IPS DF 6.9 (cell line): ENCODE results near the gene DDX21.
"Not testable (repeated sequence)": the region's sequence is repeated elsewhere in the genome, so short reads cannot be mapped to it uniquely, and the experiment has no call there.

Experiments
- DNase-seq: peaks from one replicate; pipeline ENCODE4 v3.0.0-alpha.2; 2013; ENCODE audit warnings: low read depth, low spot score
- H3K27ac ChIP-seq: one replicate; pipeline ENCODE4 v1.5.1; 2013; ENCODE audit warnings: low read length, control low read depth
- H3K27me3 ChIP-seq: 2 replicates; pipeline ENCODE4 v1.6.1; 2013; ENCODE audit warnings: mild to moderate bottlenecking, low read length; ENCODE audit not compliant: control insufficient read depth, insufficient read depth
- H3K36me3 ChIP-seq: 2 replicates; pipeline ENCODE4 v1.6.1; 2013; ENCODE audit warnings: low read length; ENCODE audit not compliant: control insufficient read depth, insufficient read depth
- H3K4me1 ChIP-seq: 2 replicates; pipeline ENCODE4 v1.6.1; 2013; ENCODE audit warnings: low read length; ENCODE audit not compliant: control insufficient read depth, insufficient read depth
- H3K4me3 ChIP-seq: 2 replicates; pipeline ENCODE4 v1.5.1; 2013; ENCODE audit warnings: mild to moderate bottlenecking, low read length
- H3K9me3 ChIP-seq: 2 replicates; pipeline ENCODE4 v1.6.1; 2013; ENCODE audit warnings: low read length, inconsistent platforms; ENCODE audit not compliant: control insufficient read depth, insufficient read depth
- WGBS: extraction: QIAGEN DNeasy Blood & Tissue Kit; methylation state at CpG from one replicate; pipeline ENCODE4 v1.1.7; 2013; ENCODE audit warnings: mixed read lengths, missing lambda C conversion rate; ENCODE audit not compliant: insufficient read length, insufficient coverage; 5-methylcytosine and 5-hydroxymethylcytosine counted together

DDX21 gene

DNA sequence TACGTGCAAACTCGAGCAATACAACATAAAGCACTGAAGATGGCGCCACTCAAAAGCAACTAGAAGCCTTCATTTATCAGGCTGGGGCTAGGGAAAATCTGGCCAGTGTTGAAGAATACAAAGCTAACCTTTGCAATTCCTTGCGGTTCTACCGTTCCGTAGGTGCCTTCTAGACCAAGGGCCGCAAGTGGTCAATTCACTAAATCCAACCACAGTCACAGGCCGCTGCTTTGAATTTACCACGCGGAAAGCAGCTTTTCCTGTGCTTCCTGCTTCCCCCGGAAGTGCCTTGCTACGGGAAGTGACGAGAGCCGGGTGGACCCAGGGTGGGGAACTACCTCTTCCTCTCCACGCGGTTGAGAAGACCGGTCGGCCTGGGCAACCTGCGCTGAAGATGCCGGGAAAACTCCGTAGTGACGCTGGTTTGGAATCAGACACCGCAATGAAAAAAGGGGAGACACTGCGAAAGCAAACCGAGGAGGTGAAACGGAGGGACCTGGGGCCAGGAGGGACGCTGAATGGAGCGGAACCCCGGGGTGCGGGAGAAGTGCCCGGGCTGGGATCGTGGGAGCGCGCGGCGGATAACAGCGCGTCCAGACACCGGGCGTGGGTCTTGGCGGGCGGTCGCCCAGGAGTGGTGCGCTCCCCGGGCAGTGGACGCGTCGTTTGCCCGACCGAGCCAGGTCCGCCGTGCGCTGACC, at the start of gene DDX21:
Gene DDX21, plus strand, starts transcription at position 339 of the 701 bp plus-strand sequence. Its CDS starts 56 bp downstream, at position 395.
- Histone ChIP-seq H3K4me1 (no peaks in the 10 kb centered on the region), H3K27ac (no peak within 1 kb of the TSS), H3K36me3 (no peaks in the 10 kb centered on the region; the same call in 1 of the 2 replicates), H3K4me3 (peak within 1 kb of the TSS; percentile 72), H3K27me3 (no peaks in the 10 kb centered on the region), H3K9me3 (no peaks in the 10 kb centered on the region)
- DNase-seq = peak; percentile 70
- WGBS = no CpG with 5 or more reads among the region's 53 CpGs

DNA sequence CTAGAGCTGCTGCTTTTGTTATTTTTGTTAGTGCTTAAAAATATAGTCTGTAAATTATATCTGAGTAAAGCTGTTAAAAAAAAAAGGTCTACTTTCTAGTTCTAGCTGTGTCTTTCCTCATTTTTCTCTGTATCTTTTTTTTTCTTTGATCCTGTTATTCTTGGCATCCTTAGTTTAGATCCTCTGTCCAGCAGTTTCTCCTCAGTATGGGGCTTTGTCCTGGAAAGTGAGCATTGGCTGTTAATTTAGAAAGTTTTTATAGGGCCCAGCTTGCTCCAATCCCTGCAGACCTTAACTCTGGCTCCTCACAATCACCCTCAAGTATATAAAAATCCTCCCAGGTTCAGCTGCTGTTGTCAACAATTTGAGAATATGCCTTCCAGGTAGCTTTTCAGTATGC, 31.4 kb upstream of the DDX21 start:
- no peaks in the 10 kb centered on the region for H3K9me3 ChIP-seq
- H3K36me3 ChIP-seq = peaks cover 3% of the 10 kb centered on the region
- no peaks in the 10 kb centered on the region for H3K4me1 ChIP-seq
- no peak for DNase-seq
- no peaks in the 10 kb centered on the region for H3K27me3 ChIP-seq
- H3K4me3 ChIP-seq = no peak overlapping the region
- no peak overlapping the region for H3K27ac ChIP-seq

DNA sequence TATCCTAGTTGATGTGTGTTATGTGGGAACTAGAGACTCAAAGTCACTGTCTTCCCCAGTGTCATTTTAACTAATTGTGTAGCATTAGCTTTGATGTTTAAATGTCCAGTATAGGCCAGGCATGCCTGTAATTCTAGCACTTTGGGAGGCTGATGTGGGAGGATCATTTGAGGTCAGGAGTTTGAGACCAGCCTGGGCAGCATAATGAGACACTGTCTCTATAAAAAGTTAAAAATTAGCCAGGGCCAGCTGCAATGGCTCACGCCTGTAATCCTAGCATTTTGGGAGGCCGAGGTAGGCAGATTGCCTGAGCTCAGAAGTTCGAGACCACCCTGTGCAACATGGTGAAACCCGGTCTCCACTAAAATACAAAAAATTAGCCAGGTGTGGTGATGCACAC, 30.5 kb upstream of the DDX21 start:
- Histone ChIP-seq H3K9me3 (no peaks in the 10 kb centered on the region), H3K36me3 (no peaks in the 10 kb centered on the region), H3K4me1 (no peaks in the 10 kb centered on the region), H3K4me3 (no peak overlapping the region), H3K27ac (no peak overlapping the region), H3K27me3 (no peaks in the 10 kb centered on the region)
- DNase-seq = no peak
- WGBS = no CpG with 5 or more reads among the region's 4 CpGs

DNA sequence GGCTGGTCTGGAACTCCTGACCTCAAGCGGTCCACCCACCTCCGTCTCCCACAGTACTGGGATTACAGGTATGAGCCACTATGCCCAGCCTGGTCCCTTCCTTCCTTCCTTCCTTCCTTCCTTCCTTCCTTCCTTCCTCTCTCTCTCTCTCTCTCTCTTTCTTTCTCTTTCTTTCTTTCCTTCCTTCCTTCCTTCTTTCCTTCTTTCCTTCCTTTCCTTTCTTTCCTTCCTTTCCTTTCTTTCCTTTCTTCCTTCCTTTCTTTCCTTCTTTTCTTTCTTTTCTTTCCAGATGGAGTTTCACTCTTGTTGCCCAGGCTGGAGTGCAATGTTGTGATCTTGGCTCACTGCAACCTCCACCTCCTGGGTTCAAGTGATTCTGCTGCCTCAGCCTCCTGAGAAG, 26.8 kb upstream of the DDX21 start:
- H3K27me3 ChIP-seq, H3K36me3 ChIP-seq, DNase-seq, H3K27ac ChIP-seq, H3K4me1 ChIP-seq, H3K4me3 ChIP-seq, H3K9me3 ChIP-seq: not testable (repeated sequence)
- WGBS = no CpG with 5 or more reads among the region's 2 CpGs

DNA sequence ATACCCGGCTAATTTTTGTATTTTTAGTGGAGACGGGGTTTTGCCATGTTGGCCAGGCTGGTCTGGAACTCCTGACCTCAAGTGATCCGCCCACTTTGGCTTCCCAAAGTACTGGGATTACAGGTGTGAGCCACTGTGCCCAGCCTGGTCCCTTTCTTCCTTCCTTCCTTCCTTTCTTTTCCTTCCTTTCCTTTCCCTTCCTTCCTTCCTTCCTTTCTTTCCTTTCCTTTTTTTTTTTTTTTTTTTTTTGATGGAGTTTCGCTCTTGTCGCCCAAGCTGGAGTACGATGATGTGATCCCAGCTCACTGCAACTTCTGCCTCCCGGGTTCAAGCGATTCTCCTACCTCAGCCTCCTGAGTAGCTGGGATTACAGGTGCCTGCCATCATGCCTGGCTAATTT, 26.1 kb upstream of the DDX21 start:
- not testable (repeated sequence) for H3K36me3 ChIP-seq, H3K9me3 ChIP-seq, H3K4me1 ChIP-seq, H3K27me3 ChIP-seq, H3K4me3 ChIP-seq, H3K27ac ChIP-seq, DNase-seq
- no CpG with 5 or more reads among the region's 8 CpGs for WGBS

DNA sequence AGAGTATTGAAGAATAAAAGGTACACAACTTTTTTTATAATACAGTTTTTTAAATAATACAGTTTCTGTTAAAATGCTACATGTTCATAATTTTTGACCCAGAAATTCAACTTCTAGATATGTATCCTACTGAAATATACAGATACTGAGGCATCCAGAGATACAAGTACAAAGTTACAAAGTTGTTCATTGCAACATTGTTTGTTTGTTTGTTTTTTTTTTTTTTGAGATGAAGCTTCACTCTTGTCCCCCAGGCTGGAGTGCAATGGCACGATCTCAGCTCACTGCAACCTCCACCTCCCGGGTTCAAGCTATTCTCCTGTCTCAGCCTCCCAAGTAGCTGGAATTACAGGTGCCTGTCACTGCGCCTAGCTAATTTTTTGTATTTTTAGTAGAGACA, 23.1 kb upstream of the DDX21 start:
- not testable (repeated sequence) for H3K9me3 ChIP-seq, H3K36me3 ChIP-seq, H3K27ac ChIP-seq, H3K27me3 ChIP-seq, H3K4me1 ChIP-seq, DNase-seq, H3K4me3 ChIP-seq
- WGBS = no CpG with 5 or more reads among the region's 3 CpGs

DNA sequence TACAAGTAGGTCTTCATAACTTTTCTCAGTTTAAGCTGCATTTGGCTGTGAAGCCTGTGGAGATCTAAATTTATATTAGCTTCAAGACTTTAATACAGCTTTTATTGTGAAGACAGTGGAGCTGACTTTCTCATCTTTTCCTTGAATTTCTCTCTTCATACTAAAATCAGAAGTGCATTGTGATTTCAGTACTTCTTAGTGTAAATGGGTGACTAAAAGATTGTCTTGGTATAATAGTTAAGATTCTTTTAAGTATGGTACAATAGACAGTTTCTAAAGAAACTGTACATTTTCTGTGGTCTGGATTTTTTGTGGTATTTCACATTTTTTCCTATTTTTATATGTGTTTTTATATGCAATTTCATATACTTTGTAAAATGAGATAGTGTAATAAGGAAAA, 21.0 kb upstream of the DDX21 start:
- Histone ChIP-seq H3K4me3 (no peak overlapping the region), H3K27me3 (no peaks in the 10 kb centered on the region), H3K9me3 (no peaks in the 10 kb centered on the region), H3K27ac (no peak overlapping the region), H3K36me3 (peaks cover 2% of the 10 kb centered on the region; the same call in 1 of the 2 replicates), H3K4me1 (no peaks in the 10 kb centered on the region)
- DNase-seq = no peak

DNA sequence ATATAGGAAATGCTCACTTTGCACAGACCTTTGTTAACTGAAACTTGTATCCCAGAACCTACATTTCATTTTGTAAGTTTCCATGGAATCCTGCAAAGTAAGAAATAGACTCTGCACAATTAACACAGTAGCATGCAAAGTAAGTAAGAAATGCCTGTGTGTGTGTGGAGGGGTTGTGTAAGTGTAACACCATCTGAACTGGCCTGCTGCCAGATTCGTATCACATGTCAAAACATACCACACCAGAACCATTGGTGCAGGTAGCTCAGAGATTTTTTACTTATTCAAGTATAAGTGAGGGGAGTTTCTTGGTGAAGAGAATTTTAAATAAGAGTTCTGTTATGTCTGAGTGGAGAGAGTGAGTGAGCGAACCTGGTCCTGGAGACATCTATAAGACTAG, 17.9 kb upstream of the DDX21 start:
- no peak overlapping the region for H3K27ac ChIP-seq
- H3K9me3 ChIP-seq = no peaks in the 10 kb centered on the region
- peaks cover 2% of the 10 kb centered on the region; the same call in 1 of the 2 replicates for H3K36me3 ChIP-seq
- H3K27me3 ChIP-seq = no peaks in the 10 kb centered on the region
- DNase-seq = no peak
- no CpG with 5 or more reads among the region's 2 CpGs for WGBS
- no peaks in the 10 kb centered on the region for H3K4me1 ChIP-seq
- no peak overlapping the region for H3K4me3 ChIP-seq

DNA sequence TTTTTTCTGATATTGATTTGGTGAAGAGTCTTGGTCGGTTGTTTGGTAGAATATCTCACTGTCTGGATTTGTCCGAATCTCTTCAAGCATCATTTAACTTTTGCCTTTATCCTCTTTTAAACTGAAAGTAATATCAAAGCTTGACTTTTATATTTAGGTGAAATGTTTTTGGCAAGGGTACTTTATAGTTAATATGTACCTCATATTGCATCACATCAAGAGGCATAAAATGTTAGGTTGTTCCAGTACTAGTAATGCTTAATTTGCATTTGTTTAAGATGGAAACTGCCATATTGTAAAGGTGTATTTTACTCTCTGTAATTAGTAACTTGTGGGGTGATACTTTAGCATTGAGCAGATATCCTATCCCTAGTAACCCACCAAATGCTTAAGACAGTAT, 17.1 kb upstream of the DDX21 start:
- Histone ChIP-seq H3K4me3 (no peak overlapping the region), H3K9me3 (no peaks in the 10 kb centered on the region), H3K36me3 (peaks cover 2% of the 10 kb centered on the region; the same call in 1 of the 2 replicates), H3K27ac (no peak overlapping the region), H3K27me3 (no peaks in the 10 kb centered on the region), H3K4me1 (no peaks in the 10 kb centered on the region)
- DNase-seq = no peak
- no CpG with 5 or more reads among the region's 2 CpGs for WGBS

DNA sequence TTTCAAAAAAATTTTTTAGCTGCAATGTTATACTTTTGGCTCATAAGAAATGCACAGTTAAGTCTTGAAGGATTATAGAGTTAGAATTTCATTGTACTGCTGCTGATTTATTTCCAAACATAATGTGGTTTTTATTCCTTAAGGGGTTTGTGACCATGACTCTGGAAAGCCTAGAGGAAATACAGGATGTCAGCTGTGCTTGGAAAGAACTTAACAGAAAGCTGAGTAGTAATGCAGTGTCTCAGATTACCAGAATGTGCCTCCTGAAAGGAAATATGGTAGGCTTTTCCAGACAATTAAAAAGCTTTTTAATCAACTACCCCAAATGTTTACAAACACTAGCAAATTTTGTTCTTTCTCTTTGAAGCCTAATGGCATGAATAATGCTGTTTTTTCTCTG, 15.1 kb upstream of the DDX21 start:
- H3K9me3 ChIP-seq, H3K4me3 ChIP-seq, H3K27me3 ChIP-seq, H3K27ac ChIP-seq, H3K4me1 ChIP-seq, H3K36me3 ChIP-seq, DNase-seq: not testable (repeated sequence)

DNA sequence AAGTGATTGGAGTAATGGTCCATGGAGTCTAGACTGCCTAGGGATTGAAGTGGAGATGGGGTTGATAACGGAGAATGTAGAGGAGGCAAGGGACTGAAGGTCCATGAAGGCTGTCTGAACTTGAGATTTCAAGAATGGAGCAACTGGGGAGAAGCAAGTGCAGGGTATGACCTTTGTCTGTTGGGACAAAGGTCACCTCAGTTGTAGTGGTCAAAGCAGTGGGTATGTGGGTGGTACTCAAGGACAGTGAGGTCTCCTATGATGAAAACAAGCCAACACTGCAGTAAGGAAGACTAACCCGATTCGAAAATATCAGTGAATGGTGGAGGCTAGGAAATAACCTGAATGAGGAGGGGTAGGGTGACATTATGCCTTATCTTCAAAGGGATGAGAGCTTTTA, 5.4 kb upstream of the DDX21 start:
- Histone ChIP-seq H3K4me3 (no peak overlapping the region), H3K9me3 (no peaks in the 10 kb centered on the region), H3K27ac (no peak overlapping the region), H3K4me1 (no peaks in the 10 kb centered on the region), H3K27me3 (no peaks in the 10 kb centered on the region), H3K36me3 (no peaks in the 10 kb centered on the region; the same call in 1 of the 2 replicates)
- no CpG with 5 or more reads among the region's 3 CpGs for WGBS
- DNase-seq = no peak
